Measurements from ENCODE around the gene GOLGA6L22. TPM values are rescaled to one million over a fixed set of nuclear protein-coding genes. Genes with fewer than 3 reads are reported as not detected.
"Not testable (repeated sequence)": the region's sequence is repeated elsewhere in the genome, so short reads cannot be mapped to it uniquely, and the experiment has no call there.

Gene GOLGA6L22
- total RNA-seq, 4 donors from 2014 or later, result not detected

DNA sequence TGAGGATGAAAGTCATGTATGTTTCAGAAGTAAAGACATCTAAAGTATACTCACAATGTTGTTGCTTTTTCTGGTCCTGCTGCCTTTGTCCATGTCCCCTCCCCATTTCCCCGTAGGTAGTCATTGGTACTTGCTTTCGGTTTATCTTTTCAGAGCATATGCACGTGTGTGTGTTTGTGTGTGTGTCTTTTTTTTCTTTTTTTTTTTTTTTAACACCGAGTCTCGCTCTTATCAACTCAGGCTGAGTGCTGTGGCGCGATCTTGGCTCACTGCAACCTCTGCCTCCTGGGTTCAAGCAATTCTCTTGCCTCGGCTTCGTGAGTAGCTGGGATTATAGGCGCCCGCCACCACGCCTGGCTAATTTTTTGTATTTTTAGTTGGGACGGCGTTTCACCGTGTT is 57.4 kb downstream of the GOLGA6L22 start:
- H3K36me3 ChIP-seq; H3K9me3 ChIP-seq; H3K4me1 ChIP-seq; H3K27me3 ChIP-seq; H3K27ac ChIP-seq; H3K4me3 ChIP-seq; DNase-seq (ENCODE audit: low spot score in 2 of 2): not testable (repeated sequence)
- WGBS, result no CpG with 5 or more reads among the region's 15 CpGs
